MM.1S (cell line): ENCODE data around the gene OS9.
A peak's percentile ranks its signal among the peaks of the same experiment; 100 is the strongest.

ENCODE experiments used
- DNase-seq: peaks from one replicate; pipeline ENCODE4 v3.0.0-alpha.2; 2015
- H2AFZ ChIP-seq: fragments of 300-600 bp; sonication (generic); 2 replicates; pipeline ENCODE4 v1.6.0; 2016; ENCODE audit warnings: antibody characterized with exemption, low read length
- H3F3A ChIP-seq: fragments of 300-600 bp; sonication (generic); 2 replicates; pipeline ENCODE4 v1.6.1; 2016; ENCODE audit warnings: mild to moderate bottlenecking, antibody characterized with exemption, low read length, moderate library complexity, mixed read lengths; ENCODE audit not compliant: insufficient read depth
- H3K27ac ChIP-seq: fragments of 300-600 bp; sonication (generic); 2 replicates; pipeline ENCODE4 v1.5.1; 2016; ENCODE audit warnings: mild to moderate bottlenecking, low read length
- H3K27me3 ChIP-seq: fragments of 300-600 bp; sonication (generic); replicated peaks from 2 replicates; pipeline ENCODE4 v1.6.0; 2016; ENCODE audit warnings: low read length; ENCODE audit not compliant: insufficient read depth
- H3K36me3 ChIP-seq: fragments of 300-600 bp; sonication (generic); replicated peaks from 2 replicates; pipeline ENCODE4 v1.6.1; 2016; ENCODE audit warnings: mild to moderate bottlenecking, low read length, mixed read lengths; ENCODE audit not compliant: insufficient read depth
- H3K4me1 ChIP-seq: fragments of 300-600 bp; sonication (generic); 2 replicates; pipeline ENCODE4 v1.6.1; 2016; ENCODE audit warnings: low read length, mixed read lengths
- H3K4me2 ChIP-seq: fragments of 300-600 bp; sonication (generic); 2 replicates; pipeline ENCODE4 v1.6.0; 2016; ENCODE audit warnings: low read depth, low read length
- H3K4me3 ChIP-seq: fragments of 300-600 bp; sonication (generic); 2 replicates; pipeline ENCODE4 v1.5.1; 2016; ENCODE audit warnings: low read length, mixed read lengths
- H3K79me2 ChIP-seq: fragments of 300-600 bp; sonication (generic); 2 replicates; pipeline ENCODE4 v1.6.1; 2016; ENCODE audit warnings: mixed run types, low read length, mixed read lengths
- H3K9ac ChIP-seq: fragments of 300-600 bp; sonication (generic); 2 replicates; pipeline ENCODE4 v1.6.1; 2016; ENCODE audit warnings: low read length, mixed read lengths
- H3K9me2 ChIP-seq: fragments of 300-600 bp; sonication (generic); replicated peaks from 2 replicates; pipeline ENCODE4 v1.6.1; 2016; ENCODE audit warnings: mild to moderate bottlenecking, low read length, mixed read lengths; ENCODE audit not compliant: insufficient read depth
- H3K9me3 ChIP-seq: fragments of 300-600 bp; sonication (generic); replicated peaks from 2 replicates; pipeline ENCODE4 v1.6.1; 2016; ENCODE audit warnings: mild to moderate bottlenecking, low read length, mixed read lengths; ENCODE audit not compliant: insufficient read depth
- H4K20me1 ChIP-seq: fragments of 300-600 bp; sonication (generic); 2 replicates; pipeline ENCODE4 v1.6.1; 2016; ENCODE audit warnings: mild to moderate bottlenecking, low read length, moderate library complexity, mixed read lengths; ENCODE audit not compliant: insufficient read depth
- EZH2 ChIP-seq: fragments of 300-600 bp; sonication (generic); optimal IDR thresholded peaks from 2 replicates; pipeline ENCODE3; 2017; ENCODE audit warnings: low read depth, mild to moderate bottlenecking, antibody characterized with exemption, low read length, mixed read lengths
- EZH2phosphoT487 ChIP-seq: fragments of 300-600 bp; sonication (generic); IDR thresholded peaks from 2 replicates; pipeline ENCODE4 v1.6.1; 2018; ENCODE audit warnings: antibody characterized with exemption, low read length
- TF ChIP-seq, protein P1 (sequence below): fragments of 300-600 bp; sonication (generic); IDR thresholded peaks from 2 replicates; pipeline ENCODE4 v1.5.1; 2016; ENCODE audit warnings: antibody characterized with exemption, low read length, mixed read lengths

The OS9 gene

DNA sequence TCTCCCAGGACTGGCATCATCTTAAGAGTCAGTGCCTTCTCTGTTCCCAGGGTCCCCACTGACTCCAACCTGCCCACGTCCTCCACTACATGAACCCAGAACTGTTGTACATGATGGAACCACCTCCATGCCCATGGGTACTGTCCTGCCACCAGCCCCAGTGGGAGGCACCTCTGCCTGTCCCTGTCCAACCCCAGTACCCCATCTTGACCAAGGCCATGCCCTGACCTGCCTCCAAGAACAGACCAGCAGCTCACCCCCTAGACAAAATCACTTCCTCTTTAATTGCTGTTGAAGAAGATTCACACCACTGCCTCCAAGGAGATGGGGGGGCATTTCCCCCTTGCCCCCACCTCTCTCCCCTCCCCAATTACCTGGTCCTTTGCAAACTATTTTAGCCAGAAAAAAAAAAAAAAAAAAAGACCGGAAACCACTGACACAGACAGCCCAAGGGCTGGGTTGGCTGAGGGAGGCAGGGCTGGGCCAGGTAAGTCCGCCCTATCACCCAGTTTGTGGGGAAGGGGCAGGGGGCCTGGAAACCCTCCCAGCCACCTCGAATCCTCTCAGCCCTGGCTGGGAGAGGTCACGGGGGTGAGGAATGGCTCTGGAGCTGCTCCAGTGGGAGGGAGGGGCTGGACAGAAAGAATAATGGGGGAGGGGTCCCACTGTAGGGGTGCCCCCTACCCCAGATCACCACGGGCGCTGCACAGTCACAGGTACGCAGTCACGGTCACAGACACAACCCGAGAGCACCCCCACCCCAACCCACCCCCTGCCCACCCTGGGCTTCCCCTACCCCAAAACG, 31.2 kb downstream of the OS9 start:
- Histone ChIP-seq H4K20me1 (no peaks in the 10 kb centered on the region), H3F3A (no peaks in the 10 kb centered on the region; the same call in 1 of the 2 replicates), H3K27ac (no peak overlapping the region), H3K4me2 (no peak overlapping the region), H3K36me3 (no peaks in the 10 kb centered on the region), H3K4me1 (no peaks in the 10 kb centered on the region), H3K27me3 (no peaks in the 10 kb centered on the region), H3K79me2 (no peaks in the 10 kb centered on the region), H3K9ac (no peak overlapping the region), H2AFZ (no peak overlapping the region), H3K9me2 (no peaks in the 10 kb centered on the region), H3K4me3 (no peak overlapping the region), H3K9me3 (no peaks in the 10 kb centered on the region)
- TF ChIP-seq EZH2phosphoT487, result no peak
- no peak for DNase-seq

GRCh38 chr12:57725851-57726150, 31.9 kb downstream of the OS9 start:
- Histone ChIP-seq H4K20me1 (no peaks in the 10 kb centered on the region), H3K36me3 (no peaks in the 10 kb centered on the region), H3K9me3 (no peaks in the 10 kb centered on the region), H3K4me3 (no peak overlapping the region; the same call in 1 of the 2 replicates), H3K27ac (no peak overlapping the region), H3K27me3 (no peaks in the 10 kb centered on the region), H3K9ac (no peak overlapping the region), H3K4me2 (peak overlapping the region; percentile 70; the same call in 1 of the 2 replicates), H3K9me2 (no peaks in the 10 kb centered on the region), H3K4me1 (no peaks in the 10 kb centered on the region), H3K79me2 (no peaks in the 10 kb centered on the region), H2AFZ (no peak overlapping the region), H3F3A (no peaks in the 10 kb centered on the region; the same call in 1 of the 2 replicates)
- DNase-seq, result no peak
- TF ChIP-seq, protein P1, sequence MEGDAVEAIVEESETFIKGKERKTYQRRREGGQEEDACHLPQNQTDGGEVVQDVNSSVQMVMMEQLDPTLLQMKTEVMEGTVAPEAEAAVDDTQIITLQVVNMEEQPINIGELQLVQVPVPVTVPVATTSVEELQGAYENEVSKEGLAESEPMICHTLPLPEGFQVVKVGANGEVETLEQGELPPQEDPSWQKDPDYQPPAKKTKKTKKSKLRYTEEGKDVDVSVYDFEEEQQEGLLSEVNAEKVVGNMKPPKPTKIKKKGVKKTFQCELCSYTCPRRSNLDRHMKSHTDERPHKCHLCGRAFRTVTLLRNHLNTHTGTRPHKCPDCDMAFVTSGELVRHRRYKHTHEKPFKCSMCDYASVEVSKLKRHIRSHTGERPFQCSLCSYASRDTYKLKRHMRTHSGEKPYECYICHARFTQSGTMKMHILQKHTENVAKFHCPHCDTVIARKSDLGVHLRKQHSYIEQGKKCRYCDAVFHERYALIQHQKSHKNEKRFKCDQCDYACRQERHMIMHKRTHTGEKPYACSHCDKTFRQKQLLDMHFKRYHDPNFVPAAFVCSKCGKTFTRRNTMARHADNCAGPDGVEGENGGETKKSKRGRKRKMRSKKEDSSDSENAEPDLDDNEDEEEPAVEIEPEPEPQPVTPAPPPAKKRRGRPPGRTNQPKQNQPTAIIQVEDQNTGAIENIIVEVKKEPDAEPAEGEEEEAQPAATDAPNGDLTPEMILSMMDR, result no peak
- TF ChIP-seq EZH2, result no peak
- no peak for TF ChIP-seq EZH2phosphoT487

GRCh38 chr12:57726151-57726883, 32.4 kb downstream of the OS9 start:
- Histone ChIP-seq H3K79me2 (no peaks in the 10 kb centered on the region), H3K4me1 (no peaks in the 10 kb centered on the region), H3K27me3 (no peaks in the 10 kb centered on the region), H2AFZ (peak overlapping the region; percentile 69), H3K36me3 (no peaks in the 10 kb centered on the region), H3K9ac (peak overlapping the region; percentile 32; the same call in 1 of the 2 replicates), H3F3A (no peaks in the 10 kb centered on the region; the same call in 1 of the 2 replicates), H4K20me1 (no peaks in the 10 kb centered on the region), H3K27ac (no peak overlapping the region), H3K4me2 (peak overlapping the region; percentile 70), H3K4me3 (peak overlapping the region; percentile 70), H3K9me2 (no peaks in the 10 kb centered on the region), H3K9me3 (no peaks in the 10 kb centered on the region)
- peak; percentile 72 for DNase-seq
- no peak for TF ChIP-seq EZH2
- TF ChIP-seq EZH2phosphoT487, result no peak
- TF ChIP-seq, protein P1, result peak; percentile 73
